Lower leg skin (tissue), 4 donors: Measurements from ENCODE around the gene OR2V2. TPM values are rescaled to one million over a fixed set of nuclear protein-coding genes. Genes with fewer than 3 reads are reported as not detected.

Experiments used
- DNase-seq, 2 donors: peaks; one replicate each; pipeline ENCODE4 v3.0.0-alpha.2; 2019; ENCODE audit warnings: low spot score in 2 of 2
- H3K4me3 ChIP-seq: fragments of 200-600 bp; sonication (generic); 2 replicates; pipeline ENCODE4 v1.5.1; 2017; ENCODE audit warnings: mild to moderate bottlenecking, low read depth; ENCODE audit not compliant: poor library complexity, severe bottlenecking
- CTCF ChIP-seq, 3 donors: fragments of 450-650 bp; IDR thresholded peaks; one replicate each; pipeline ENCODE4 v1.5.1; 2016; ENCODE audit warnings: antibody characterized with exemption in 3 of 3, mild to moderate bottlenecking in 3 of 3, moderate library complexity in 2 of 3
- POLR2A ChIP-seq, 2 donors: fragments of 450-650 bp; IDR thresholded peaks; one replicate each; pipeline ENCODE4 v1.6.1; 2016 to 2017; ENCODE audit warnings: antibody characterized with exemption in 2 of 2, mild to moderate bottlenecking in 1 of 2, moderate library complexity in 1 of 2
- WGBS, 2 donors: methylation state at CpG; one replicate each; pipeline ENCODE4 v1.1.5; 2018; 5-methylcytosine and 5-hydroxymethylcytosine counted together
- intact Hi-C: fragments of 100-400 bp; cut with DNase I; formaldehyde crosslinking; loops from one replicate; pipeline ENCODE4 v1.15.0; 2023; ENCODE audit warnings: low total_unique reads
- total RNA-seq, 4 donors: library from RNA; depleted of rRNA; stranded (reverse); fragments of >200 nt; gene quantifications; one replicate each; pipeline ENCODE4 v1.1.0, GENCODE V29; 2016

The OR2V2 gene
- total RNA-seq, 4 donors from 2014 or later: not detected

GRCh38 chr5:181184845-181185216, 37.4 kb downstream of the OR2V2 start:
- intact Hi-C loops: no loop called here
- no peak for DNase-seq
- no peak overlapping the region for H3K4me3 ChIP-seq
- TF ChIP-seq CTCF (IDR thresholded peaks at IDR 0.05) (no peak), POLR2A (IDR thresholded peaks at IDR 0.05) (no peak)
- WGBS, 2 donors: 82 to 89% methylated on average over 16 of the region's 16 CpGs

DNA sequence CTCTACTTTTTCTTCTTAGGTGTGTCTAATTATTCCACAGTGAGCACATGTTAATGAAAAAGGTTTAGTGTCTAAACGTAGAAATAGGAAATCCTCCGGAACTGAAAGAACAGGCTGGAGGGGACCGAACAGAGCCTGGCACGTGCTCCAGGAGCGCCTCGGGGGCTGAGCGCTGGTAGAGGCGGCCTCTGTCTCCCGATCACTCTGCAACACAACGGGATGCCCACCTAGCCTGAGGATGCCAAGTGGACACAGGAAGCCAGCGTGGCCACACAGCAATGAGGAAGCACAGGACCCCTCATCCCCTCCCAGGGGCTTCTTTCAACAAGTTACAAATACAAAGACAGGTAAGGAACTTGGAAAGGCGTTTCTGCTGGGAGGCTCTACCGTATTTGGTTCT, 38.2 kb downstream of the OR2V2 start:
- intact Hi-C loops: no loop called here
- 89 to 90% methylated on average over 13 of the region's 13 CpGs for WGBS, 2 donors
- H3K4me3 ChIP-seq: no peak overlapping the region
- DNase-seq: no peak
- TF ChIP-seq CTCF (IDR thresholded peaks at IDR 0.05) (no peak), POLR2A (IDR thresholded peaks at IDR 0.05) (no peak)

GRCh38 chr5:181186022-181186421, 38.6 kb downstream of the OR2V2 start:
- WGBS, 2 donors: 74 to 82% methylated on average over 6 of the region's 6 CpGs
- no peak for TF ChIP-seq POLR2A (IDR thresholded peaks at IDR 0.05)
- TF ChIP-seq CTCF (IDR thresholded peaks at IDR 0.05): no peak
- intact Hi-C loops: no loop called here
- DNase-seq: no peak
- H3K4me3 ChIP-seq: no peak overlapping the region

- TF ChIP-seq POLR2A (IDR thresholded peaks at IDR 0.05): no peak
- no peak for TF ChIP-seq CTCF (IDR thresholded peaks at IDR 0.05)
- H3K4me3 ChIP-seq: no peak overlapping the region
- WGBS, 2 donors: 38 to 60% methylated on average over 8 of the region's 8 CpGs
- DNase-seq: no peak
- intact Hi-C loops: no loop called here
Observed at GRCh38 chr5:181186986-181187499, 39.7 kb downstream of the OR2V2 start.

DNA sequence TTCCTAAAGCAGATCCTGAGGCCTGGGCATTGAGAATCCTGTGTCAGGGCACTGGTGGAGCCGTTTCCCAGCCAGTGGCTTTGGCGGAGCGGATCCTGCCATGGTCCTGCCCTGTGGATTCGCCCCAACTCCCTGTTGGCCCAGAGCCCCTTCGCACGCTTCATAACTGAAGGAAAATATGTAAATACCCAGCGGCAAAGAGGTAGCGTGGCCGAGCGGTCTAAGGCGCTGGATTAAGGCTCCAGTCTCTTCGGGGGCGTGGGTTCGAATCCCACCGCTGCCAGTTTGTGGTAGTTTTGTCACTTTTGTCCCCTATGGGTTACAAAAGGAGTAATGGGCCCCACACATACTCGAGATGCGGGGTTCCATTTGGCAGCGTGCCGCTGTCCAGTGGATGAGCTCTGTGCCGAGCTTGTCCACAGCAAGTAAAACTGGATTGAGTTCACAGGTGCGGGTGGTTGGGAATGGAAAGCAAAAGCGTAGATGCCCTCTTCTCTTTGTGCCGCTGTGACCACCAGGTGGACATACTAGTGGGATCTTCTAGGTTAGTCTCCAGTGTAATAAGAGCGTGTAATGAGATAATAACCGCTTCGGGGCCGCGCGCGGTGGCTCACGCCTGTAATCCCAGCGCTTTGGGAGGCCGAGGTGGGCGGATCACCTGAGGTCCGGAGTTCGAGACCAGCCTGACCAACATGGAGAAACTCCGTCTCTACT, 40.3 kb downstream of the OR2V2 start:
- no peak overlapping the region for H3K4me3 ChIP-seq
- intact Hi-C loops: no loop called here
- TF ChIP-seq POLR2A (IDR thresholded peaks at IDR 0.05): no peak
- peak in 1 of 3 donors; percentile 4 for TF ChIP-seq CTCF (IDR thresholded peaks at IDR 0.05)
- DNase-seq: peak; percentile 83 to 97
- WGBS, 2 donors: 3 to 7% methylated on average over 37 of the region's 37 CpGs
